Mesendoderm (in vitro differentiated cells): ENCODE measurements around the gene ABCB11.
A peak's percentile ranks its signal among the peaks of the same experiment; 100 is the strongest.

ENCODE experiments used
- DNase-seq: peaks from one replicate; pipeline ENCODE4 v3.0.0; 2013
- H2AK5ac ChIP-seq: 2 replicates; pipeline ENCODE4 v1.6.1; 2013; ENCODE audit warnings: low read length, inconsistent platforms
- H2BK120ac ChIP-seq: 2 replicates; pipeline ENCODE4 v1.6.1; 2013; ENCODE audit warnings: low read depth, mild to moderate bottlenecking, low read length, moderate library complexity, mixed read lengths
- H2BK15ac ChIP-seq: replicated peaks from 2 replicates; pipeline ENCODE4 v1.6.1; 2013; ENCODE audit warnings: low read depth, mild to moderate bottlenecking, moderate library complexity
- H2BK5ac ChIP-seq: 2 replicates; pipeline ENCODE4 v1.6.1; 2013; ENCODE audit warnings: low read length, inconsistent platforms
- H3K18ac ChIP-seq: 2 replicates; pipeline ENCODE4 v1.6.1; 2013; ENCODE audit warnings: mild to moderate bottlenecking, low read length, mixed read lengths
- H3K23ac ChIP-seq: one replicate; pipeline ENCODE4 v1.6.1; 2013; ENCODE audit warnings: low read length
- H3K27ac ChIP-seq: 2 replicates; pipeline ENCODE4 v1.5.1; 2013; ENCODE audit warnings: low read depth, mild to moderate bottlenecking, inconsistent platforms, low read length, moderate library complexity
- H3K27me3 ChIP-seq: 2 replicates; pipeline ENCODE4 v1.6.1; 2013; ENCODE audit warnings: low read length, control low read depth, mild to moderate bottlenecking, inconsistent platforms; ENCODE audit not compliant: insufficient read depth, poor library complexity
- H3K36me3 ChIP-seq: 2 replicates; pipeline ENCODE4 v1.6.1; 2013; ENCODE audit warnings: low read length, inconsistent platforms; ENCODE audit not compliant: control insufficient read depth, insufficient read depth
- H3K4ac ChIP-seq: one replicate; pipeline ENCODE4 v1.6.1; 2013; ENCODE audit warnings: low read depth, mild to moderate bottlenecking, low read length, moderate library complexity
- H3K4me1 ChIP-seq: 2 replicates; pipeline ENCODE4 v1.6.1; 2013; ENCODE audit warnings: low read depth, low read length, inconsistent platforms; ENCODE audit not compliant: control insufficient read depth
- H3K4me2 ChIP-seq: 2 replicates; pipeline ENCODE4 v1.6.1; 2013; ENCODE audit warnings: low read length
- H3K4me3 ChIP-seq: 2 replicates; pipeline ENCODE4 v1.5.1; 2013; ENCODE audit warnings: mild to moderate bottlenecking, low read length
- H3K56ac ChIP-seq: one replicate; pipeline ENCODE4 v1.6.1; 2013; ENCODE audit warnings: low read length
- H3K79me1 ChIP-seq: 2 replicates; pipeline ENCODE4 v1.6.1; 2013; ENCODE audit warnings: low read length, inconsistent platforms
- H3K79me2 ChIP-seq: 2 replicates; pipeline ENCODE4 v1.6.1; 2013; ENCODE audit warnings: mild to moderate bottlenecking, low read length; ENCODE audit not compliant: control insufficient read depth, insufficient read depth
- H3K9ac ChIP-seq: 2 replicates; pipeline ENCODE4 v1.6.1; 2013; ENCODE audit warnings: low read length, inconsistent platforms
- H4K5ac ChIP-seq: one replicate; pipeline ENCODE4 v1.6.1; 2013; ENCODE audit warnings: low read length
- H4K8ac ChIP-seq: one replicate; pipeline ENCODE4 v1.6.1; 2013; ENCODE audit warnings: low read depth, mild to moderate bottlenecking, control low read depth, low read length, moderate library complexity
- WGBS: extraction: QIAGEN DNeasy Blood & Tissue Kit; methylation state at CpG from one replicate; pipeline ENCODE4 v1.1.7; 2013; ENCODE audit warnings: low lambda C conversion rate, missing lambda C conversion rate; ENCODE audit not compliant: insufficient coverage; ENCODE audit errors: extremely low coverage; 5-methylcytosine and 5-hydroxymethylcytosine counted together

ABCB11 gene

GRCh38 chr2:168926621-168927386 is 104.3 kb downstream of the ABCB11 start:
- H3K4me1 ChIP-seq: peaks cover 7% of the 10 kb centered on the region
- DNase-seq: no peak
- no peak overlapping the region for H3K4me3 ChIP-seq
- H4K5ac ChIP-seq: no peak overlapping the region
- H3K79me2 ChIP-seq: no peaks in the 10 kb centered on the region
- no peak overlapping the region for H3K27ac ChIP-seq
- H3K4me2 ChIP-seq: no peak overlapping the region
- H3K56ac ChIP-seq: no peak overlapping the region
- H3K18ac ChIP-seq: no peak overlapping the region
- no peak overlapping the region for H3K9ac ChIP-seq
- no peaks in the 10 kb centered on the region for H3K79me1 ChIP-seq
- H2BK15ac ChIP-seq: no peak overlapping the region
- no peak overlapping the region for H3K23ac ChIP-seq
- H3K27me3 ChIP-seq: no peaks in the 10 kb centered on the region
- H2AK5ac ChIP-seq: no peak overlapping the region
- no CpG with 5 or more reads among the region's 3 CpGs for WGBS
- H2BK120ac ChIP-seq: no peak overlapping the region
- H4K8ac ChIP-seq: no peak overlapping the region
- H3K4ac ChIP-seq: no peak overlapping the region
- H2BK5ac ChIP-seq: no peak overlapping the region
- H3K36me3 ChIP-seq: no peaks in the 10 kb centered on the region

DNA sequence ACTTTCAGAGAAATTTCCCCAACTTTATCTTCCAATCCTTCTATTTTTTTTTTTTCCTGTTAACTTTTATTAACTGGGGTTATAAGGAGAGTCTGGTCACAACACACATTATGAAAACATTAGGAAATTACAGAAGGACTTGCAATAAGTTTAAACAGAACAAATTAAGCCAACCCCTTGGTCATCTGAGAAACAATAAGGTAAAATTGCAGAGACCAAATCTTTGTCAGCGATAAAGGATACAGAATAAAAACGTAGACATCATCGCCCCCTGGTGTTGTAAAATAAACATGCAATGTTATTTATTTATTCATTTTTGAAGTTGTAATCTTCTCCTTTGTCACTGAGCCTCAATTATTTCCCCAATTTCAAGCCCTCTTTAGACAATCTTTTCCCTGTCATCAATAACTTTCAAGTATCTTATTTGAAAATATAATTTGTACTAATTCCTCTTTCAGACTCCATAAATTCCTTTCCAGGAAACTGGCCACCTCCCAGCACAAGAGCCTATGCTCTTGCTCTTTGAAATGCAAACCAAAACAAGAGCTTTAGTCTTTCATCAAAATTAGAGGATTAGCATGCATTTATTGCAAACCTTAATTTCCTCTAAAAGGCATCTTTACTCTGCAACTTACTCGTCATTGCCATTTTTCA is 110.5 kb downstream of the ABCB11 start:
- Histone ChIP-seq H3K18ac (no peak overlapping the region), H3K27me3 (no peaks in the 10 kb centered on the region), H4K8ac (no peak overlapping the region), H3K9ac (no peak overlapping the region), H3K36me3 (no peaks in the 10 kb centered on the region), H2BK15ac (no peak overlapping the region), H3K4me2 (no peak overlapping the region), H3K4ac (no peak overlapping the region), H3K56ac (no peak overlapping the region), H3K27ac (no peak overlapping the region), H3K79me2 (no peaks in the 10 kb centered on the region), H3K4me3 (no peak overlapping the region), H2BK5ac (no peak overlapping the region), H2BK120ac (no peak overlapping the region), H4K5ac (no peak overlapping the region), H3K4me1 (no peaks in the 10 kb centered on the region), H3K23ac (no peak overlapping the region), H2AK5ac (no peak overlapping the region), H3K79me1 (no peaks in the 10 kb centered on the region)
- DNase-seq: peak; percentile 28
- WGBS: no CpG with 5 or more reads among the region's 4 CpGs

- Histone ChIP-seq H2BK5ac (no peak overlapping the region), H3K79me1 (no peaks in the 10 kb centered on the region), H3K4me3 (no peak overlapping the region), H3K18ac (no peak overlapping the region), H3K36me3 (no peaks in the 10 kb centered on the region), H2AK5ac (no peak overlapping the region), H3K4me2 (no peak overlapping the region), H3K79me2 (no peaks in the 10 kb centered on the region), H3K27ac (no peak overlapping the region), H3K4me1 (no peaks in the 10 kb centered on the region), H2BK15ac (no peak overlapping the region), H3K23ac (no peak overlapping the region), H3K56ac (no peak overlapping the region), H4K5ac (no peak overlapping the region), H3K27me3 (no peaks in the 10 kb centered on the region), H2BK120ac (no peak overlapping the region), H3K4ac (no peak overlapping the region), H3K9ac (no peak overlapping the region), H4K8ac (no peak overlapping the region)
- no CpG with 5 or more reads among the region's 4 CpGs for WGBS
- no peak for DNase-seq
These were observed 114.8 kb downstream of the ABCB11 start for GRCh38 chr2:168916331-168916675.

- Histone ChIP-seq H3K79me1 (no peaks in the 10 kb centered on the region), H3K4ac (no peak overlapping the region), H3K36me3 (no peaks in the 10 kb centered on the region), H3K4me3 (no peak overlapping the region), H2BK120ac (no peak overlapping the region), H4K5ac (no peak overlapping the region), H3K4me1 (no peaks in the 10 kb centered on the region), H4K8ac (no peak overlapping the region), H3K23ac (no peak overlapping the region), H3K27me3 (no peaks in the 10 kb centered on the region), H3K27ac (no peak overlapping the region), H3K56ac (no peak overlapping the region), H2AK5ac (no peak overlapping the region), H3K79me2 (no peaks in the 10 kb centered on the region), H2BK5ac (no peak overlapping the region), H3K4me2 (no peak overlapping the region), H2BK15ac (no peak overlapping the region), H3K9ac (no peak overlapping the region), H3K18ac (no peak overlapping the region)
- WGBS: no CpG with 5 or more reads among the region's 3 CpGs
- DNase-seq: no peak
These were observed 115.4 kb downstream of the ABCB11 start for GRCh38 chr2:168915441-168916330.

DNA sequence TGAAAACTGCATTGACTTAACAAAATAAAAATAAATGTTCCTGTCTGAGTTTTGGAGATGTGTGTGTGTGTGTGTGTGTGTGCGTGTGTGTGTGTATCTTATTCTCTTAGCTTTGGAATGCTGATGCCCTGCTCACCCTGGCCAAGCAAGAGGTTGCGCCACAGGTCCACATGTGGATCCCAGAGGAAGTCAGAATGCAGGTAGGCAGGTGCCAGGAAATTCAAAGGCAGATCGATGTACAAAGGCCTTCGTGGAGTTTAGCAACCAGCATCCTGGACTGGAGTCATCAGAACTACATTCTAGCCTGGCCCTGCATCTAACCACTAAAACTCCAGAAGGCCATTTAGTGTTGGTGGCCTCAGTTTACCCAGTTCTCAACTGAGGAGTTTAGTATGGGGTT is 117.6 kb downstream of the ABCB11 start:
- no peaks in the 10 kb centered on the region for H3K79me1 ChIP-seq
- H3K18ac ChIP-seq: no peak overlapping the region
- no peaks in the 10 kb centered on the region for H3K36me3 ChIP-seq
- H4K8ac ChIP-seq: no peak overlapping the region
- H2BK120ac ChIP-seq: no peak overlapping the region
- no peak for DNase-seq
- no peak overlapping the region for H3K56ac ChIP-seq
- no peak overlapping the region for H3K23ac ChIP-seq
- no peak overlapping the region for H3K4me2 ChIP-seq
- H2BK5ac ChIP-seq: no peak overlapping the region
- H3K27ac ChIP-seq: no peak overlapping the region
- WGBS: no CpG with 5 or more reads among the region's 4 CpGs
- H4K5ac ChIP-seq: no peak overlapping the region
- no peaks in the 10 kb centered on the region for H3K27me3 ChIP-seq
- peaks cover under 1% of the 10 kb centered on the region for H3K4me1 ChIP-seq
- no peak overlapping the region for H2AK5ac ChIP-seq
- H2BK15ac ChIP-seq: no peak overlapping the region
- no peak overlapping the region for H3K4ac ChIP-seq
- H3K4me3 ChIP-seq: no peak overlapping the region
- H3K79me2 ChIP-seq: no peaks in the 10 kb centered on the region
- no peak overlapping the region for H3K9ac ChIP-seq
